ENCODE results near the gene SRPX2.

The SRPX2 gene

GRCh38 chrX:100647739-100648138, 3.7 kb downstream of the SRPX2 start:
- H3K4me3 ChIP-seq (ENCODE audit: low read depth, low read length) = no peak overlapping the region

GRCh38 chrX:100648458-100649417, 4.7 kb downstream of the SRPX2 start:
- TF ChIP-seq CTCF (IDR thresholded peaks at IDR 0.05; ENCODE audit: low read depth, low read length, missing control alignments) = no peak
- DNase-seq (ENCODE audit: low read depth) = peak; percentile 43
- in situ Hi-C loops (cut with HindIII; ENCODE audit: low sequenced_read_pairs) = no loop called here
- H3K4me3 ChIP-seq (ENCODE audit: low read depth, low read length) = no peak overlapping the region

More at GRCh38 chrX:100647739-100648138, 3.7 kb downstream of the SRPX2 start:
- no peak for TF ChIP-seq CTCF (IDR thresholded peaks at IDR 0.05; ENCODE audit: low read depth, low read length, missing control alignments)
- in situ Hi-C loops (cut with HindIII; ENCODE audit: low sequenced_read_pairs) = no loop called here
- DNase-seq (ENCODE audit: low read depth) = no peak

GRCh38 chrX:100649550-100650356, 5.8 kb downstream of the SRPX2 start:
- H3K4me3 ChIP-seq (ENCODE audit: low read depth, low read length) = no peak overlapping the region
- in situ Hi-C loops (cut with HindIII; ENCODE audit: low sequenced_read_pairs) = no loop called here
- TF ChIP-seq CTCF (IDR thresholded peaks at IDR 0.05; ENCODE audit: low read depth, low read length, missing control alignments) = no peak
- peak; percentile 59 for DNase-seq (ENCODE audit: low read depth)

GRCh38 chrX:100650841-100651240, 6.8 kb downstream of the SRPX2 start:
- no peak for TF ChIP-seq CTCF (IDR thresholded peaks at IDR 0.05; ENCODE audit: low read depth, low read length, missing control alignments)
- in situ Hi-C loops (cut with HindIII; ENCODE audit: low sequenced_read_pairs) = no loop called here
- no peak overlapping the region for H3K4me3 ChIP-seq (ENCODE audit: low read depth, low read length)
- no peak for DNase-seq (ENCODE audit: low read depth)

GRCh38 chrX:100652266-100652665, 8.3 kb downstream of the SRPX2 start:
- TF ChIP-seq CTCF (IDR thresholded peaks at IDR 0.05; ENCODE audit: low read depth, low read length, missing control alignments) = no peak
- DNase-seq (ENCODE audit: low read depth) = no peak
- H3K4me3 ChIP-seq (ENCODE audit: low read depth, low read length) = no peak overlapping the region
- in situ Hi-C loops (cut with HindIII; ENCODE audit: low sequenced_read_pairs) = no loop called here

- no peak for DNase-seq (ENCODE audit: low read depth)
- peak; percentile 27 for TF ChIP-seq CTCF (IDR thresholded peaks at IDR 0.05; ENCODE audit: low read depth, low read length, missing control alignments)
- no peak overlapping the region for H3K4me3 ChIP-seq (ENCODE audit: low read depth, low read length)
- in situ Hi-C loops (cut with HindIII; ENCODE audit: low sequenced_read_pairs) = no loop called here
Measured at GRCh38 chrX:100654261-100654660, 10.3 kb downstream of the SRPX2 start.

Measured in astrocyte of the cerebellum (primary cell).